ENCODE data around the gene RLN3. TPM values are rescaled to one million over a fixed set of nuclear protein-coding genes. Genes with fewer than 3 reads are reported as not detected.
"Not testable (repeated sequence)": the region's sequence is repeated elsewhere in the genome, so short reads cannot be mapped to it uniquely, and the experiment has no call there.

The RLN3 gene
- total and polyA plus RNA-seq, 3 donors from 2014 or later: 1.7 TPM; not detected in 2

DNA sequence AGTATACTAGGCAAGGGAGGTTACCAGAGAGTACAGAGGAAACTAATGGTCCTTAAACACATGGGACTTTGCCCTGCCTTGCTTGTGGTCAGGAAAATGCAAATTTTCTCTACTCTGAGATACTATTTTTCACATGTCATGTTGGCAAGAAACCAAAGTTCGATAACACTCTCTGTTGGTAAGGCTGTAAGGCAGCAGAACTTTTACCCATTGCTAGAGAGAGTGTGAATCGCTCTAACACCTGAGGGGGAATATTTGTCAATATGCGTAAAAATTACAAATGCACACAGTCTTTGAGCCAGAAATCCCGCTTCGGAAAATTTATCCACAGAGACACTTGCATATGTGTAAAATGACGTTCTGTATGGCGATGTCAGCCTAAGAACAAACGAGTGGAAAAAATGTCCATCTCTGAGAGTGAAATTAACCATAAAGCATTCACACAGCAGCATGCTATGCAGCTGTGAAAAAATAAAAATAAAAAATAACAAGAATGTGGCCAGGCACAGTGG is 12.4 kb upstream of the RLN3 start:
- 83 to 84% methylated on average over 8 of the region's 8 CpGs for WGBS, 2 donors
- TF ChIP-seq POLR2A (IDR thresholded peaks at IDR 0.05): no peak
- TF ChIP-seq CTCF (IDR thresholded peaks at IDR 0.05): no peak
- no peaks in the 10 kb centered on the region for H3K4me1 ChIP-seq
- H3K27ac ChIP-seq: no peak overlapping the region
- intact Hi-C loops (cut with DNase I; ENCODE audit: low total_unique reads): no loop called here
- no peak for DNase-seq
- no peaks in the 10 kb centered on the region for H3K27me3 ChIP-seq
- H3K36me3 ChIP-seq (ENCODE audit: low read depth, missing control alignments): no peaks in the 10 kb centered on the region
- no peak overlapping the region for H3K4me3 ChIP-seq
- no peaks in the 10 kb centered on the region for H3K9me3 ChIP-seq

DNA sequence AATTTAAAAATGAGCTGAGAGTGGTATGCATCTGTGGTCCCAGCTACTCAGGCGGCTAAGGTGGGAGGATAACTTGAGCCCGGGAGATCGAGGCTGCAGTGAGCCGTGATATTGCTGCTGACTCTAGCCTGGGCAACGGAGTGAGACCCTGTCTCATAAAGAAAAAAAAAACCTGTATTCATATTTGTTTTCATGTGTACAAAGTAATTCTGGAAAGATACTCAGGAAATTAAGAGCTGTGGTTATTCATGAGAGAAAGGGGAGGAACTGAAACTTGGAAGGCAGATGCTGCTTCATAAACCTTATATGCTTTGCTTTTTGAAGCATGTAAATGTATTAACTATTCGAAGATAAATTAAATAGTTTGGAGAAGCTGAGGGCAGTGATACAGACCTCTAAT is 8.8 kb upstream of the RLN3 start:
- H3K9me3 ChIP-seq: no peaks in the 10 kb centered on the region
- H3K4me1 ChIP-seq: peaks cover 4% of the 10 kb centered on the region
- 54 to 55% methylated on average over 6 of the region's 6 CpGs for WGBS, 2 donors
- no peaks in the 10 kb centered on the region for H3K36me3 ChIP-seq (ENCODE audit: low read depth, missing control alignments)
- H3K27ac ChIP-seq: no peak overlapping the region
- intact Hi-C loops (cut with DNase I; ENCODE audit: low total_unique reads): no loop called here
- DNase-seq: no peak
- no peak overlapping the region for H3K4me3 ChIP-seq
- TF ChIP-seq POLR2A (IDR thresholded peaks at IDR 0.05) (no peak), CTCF (IDR thresholded peaks at IDR 0.05) (no peak)
- H3K27me3 ChIP-seq: no peaks in the 10 kb centered on the region

GRCh38 chr19:14019739-14020138 is 8.2 kb upstream of the RLN3 start:
- DNase-seq; H3K4me3 ChIP-seq; H3K27ac ChIP-seq; H3K36me3 ChIP-seq (ENCODE audit: low read depth, missing control alignments); H3K9me3 ChIP-seq; H3K27me3 ChIP-seq; intact Hi-C loops (cut with DNase I; ENCODE audit: low total_unique reads); H3K4me1 ChIP-seq: not testable (repeated sequence)
- 42 to 69% methylated on average over 3 of the region's 3 CpGs for WGBS, 2 donors

DNA sequence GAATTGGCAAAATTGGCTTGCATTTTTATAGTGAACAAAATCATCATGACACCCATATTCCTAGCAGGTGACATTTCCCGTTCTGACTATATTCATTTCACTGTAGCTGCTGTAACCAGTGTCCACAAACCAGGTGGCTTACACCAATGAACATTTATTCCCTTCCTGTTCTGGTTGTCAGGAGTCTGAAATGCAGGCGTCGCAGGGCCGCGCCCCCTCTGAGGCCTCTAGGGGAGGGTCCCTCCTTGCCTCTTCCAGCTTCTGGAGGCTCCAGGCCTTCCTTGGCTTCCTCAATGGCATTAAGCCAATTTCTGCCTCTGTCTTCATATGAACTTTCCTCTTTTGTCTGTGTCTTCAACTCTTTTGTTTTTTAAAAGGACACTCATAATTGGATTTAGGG is 6.5 kb upstream of the RLN3 start:
- TF ChIP-seq POLR2A (IDR thresholded peaks at IDR 0.05) (no peak), CTCF (IDR thresholded peaks at IDR 0.05) (no peak)
- WGBS, 2 donors: 69 to 74% methylated on average over 5 of the region's 5 CpGs
- no peak for DNase-seq
- Histone ChIP-seq H3K9me3 (no peaks in the 10 kb centered on the region), H3K4me1 (peaks cover 4% of the 10 kb centered on the region), H3K27ac (no peak overlapping the region), H3K4me3 (no peak overlapping the region), H3K27me3 (no peaks in the 10 kb centered on the region), H3K36me3 (ENCODE audit: low read depth, missing control alignments) (no peaks in the 10 kb centered on the region)
- intact Hi-C loops (cut with DNase I; ENCODE audit: low total_unique reads): no loop called here

DNA sequence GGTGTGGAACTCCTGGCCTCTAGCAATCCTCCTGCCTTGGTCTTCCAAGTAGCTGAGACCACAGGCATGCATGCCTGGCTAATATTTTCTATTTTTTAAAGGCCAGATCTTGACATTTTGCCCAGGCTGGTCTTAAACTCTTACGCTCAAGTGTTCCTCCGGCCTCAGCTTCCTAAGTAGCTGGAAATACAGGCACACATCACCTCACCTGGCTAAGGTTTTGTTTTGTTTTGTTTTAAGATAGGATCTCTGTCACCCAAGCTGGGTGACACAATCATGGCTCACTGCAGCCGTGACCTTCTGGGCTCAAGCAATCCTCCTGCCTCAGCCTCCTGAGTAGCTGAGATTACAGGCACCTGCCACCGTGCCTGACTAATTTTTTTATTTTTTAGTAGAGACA is 5.5 kb upstream of the RLN3 start:
- DNase-seq: no peak
- Histone ChIP-seq H3K36me3 (ENCODE audit: low read depth, missing control alignments) (no peaks in the 10 kb centered on the region), H3K27ac (no peak overlapping the region), H3K4me3 (no peak overlapping the region), H3K4me1 (peaks cover 4% of the 10 kb centered on the region), H3K27me3 (no peaks in the 10 kb centered on the region), H3K9me3 (no peaks in the 10 kb centered on the region)
- TF ChIP-seq CTCF (IDR thresholded peaks at IDR 0.05): no peak
- no peak for TF ChIP-seq POLR2A (IDR thresholded peaks at IDR 0.05)
- 88 to 95% methylated on average over 4 of the region's 4 CpGs for WGBS, 2 donors
- intact Hi-C loops (cut with DNase I; ENCODE audit: low total_unique reads): no loop called here
